Measurements from ENCODE around the gene CHN2. TPM values are rescaled to one million over a fixed set of nuclear protein-coding genes. Genes with fewer than 3 reads are reported as not detected.

The CHN2 gene
- total RNA-seq, 1 donor from 2014 or later: 14.2 TPM

GRCh38 chr7:29359482-29360093, 165.0 kb downstream of the CHN2 start:
- intact Hi-C loops (cut with DNase I): no loop called here
- H3K36me3 ChIP-seq: no peaks in the 10 kb centered on the region
- ATAC-seq (no peak), DNase-seq (no peak)
- no peaks in the 10 kb centered on the region for H3K9me3 ChIP-seq
- TF ChIP-seq CTCF (IDR thresholded peaks at IDR 0.05): no peak
- H3K4me3 ChIP-seq: no peak overlapping the region
- no peak overlapping the region for H3K27ac ChIP-seq
- H3K27me3 ChIP-seq (ENCODE audit: low read depth): no peaks in the 10 kb centered on the region
- no peaks in the 10 kb centered on the region for H3K4me1 ChIP-seq

- intact Hi-C loops (cut with DNase I): no loop called here
- Histone ChIP-seq H3K27ac (no peak overlapping the region), H3K4me1 (no peaks in the 10 kb centered on the region), H3K36me3 (no peaks in the 10 kb centered on the region), H3K4me3 (no peak overlapping the region), H3K27me3 (ENCODE audit: low read depth) (no peaks in the 10 kb centered on the region), H3K9me3 (no peaks in the 10 kb centered on the region)
- ATAC-seq (no peak), DNase-seq (no peak)
- TF ChIP-seq CTCF (IDR thresholded peaks at IDR 0.05): no peak
Measured at GRCh38 chr7:29360633-29361625, 166.4 kb downstream of the CHN2 start.

- no peak overlapping the region for H3K27ac ChIP-seq
- no peak for TF ChIP-seq CTCF (IDR thresholded peaks at IDR 0.05)
- no peaks in the 10 kb centered on the region for H3K36me3 ChIP-seq
- no peaks in the 10 kb centered on the region for H3K4me1 ChIP-seq
- no peak overlapping the region for H3K4me3 ChIP-seq
- DNase-seq (peak; percentile 48), ATAC-seq (no peak)
- H3K27me3 ChIP-seq (ENCODE audit: low read depth): no peaks in the 10 kb centered on the region
- H3K9me3 ChIP-seq: no peaks in the 10 kb centered on the region
- intact Hi-C loops (cut with DNase I): no loop called here
Measured at GRCh38 chr7:29362380-29362779, 167.8 kb downstream of the CHN2 start.

GRCh38 chr7:29363636-29364425, 169.3 kb downstream of the CHN2 start:
- H3K4me3 ChIP-seq: no peak overlapping the region
- H3K27ac ChIP-seq: no peak overlapping the region
- H3K9me3 ChIP-seq: no peaks in the 10 kb centered on the region
- no peak for ATAC-seq
- TF ChIP-seq CTCF (IDR thresholded peaks at IDR 0.05): no peak
- intact Hi-C loops (cut with DNase I): no loop called here
- DNase-seq: no peak
- H3K27me3 ChIP-seq (ENCODE audit: low read depth): no peaks in the 10 kb centered on the region
- H3K4me1 ChIP-seq: no peaks in the 10 kb centered on the region
- H3K36me3 ChIP-seq: no peaks in the 10 kb centered on the region

GRCh38 chr7:29364661-29365060, 170.1 kb downstream of the CHN2 start:
- no peak overlapping the region for H3K4me3 ChIP-seq
- no peaks in the 10 kb centered on the region for H3K36me3 ChIP-seq
- intact Hi-C loops (cut with DNase I): no loop called here
- H3K27me3 ChIP-seq (ENCODE audit: low read depth): no peaks in the 10 kb centered on the region
- no peaks in the 10 kb centered on the region for H3K4me1 ChIP-seq
- no peak for TF ChIP-seq CTCF (IDR thresholded peaks at IDR 0.05)
- H3K9me3 ChIP-seq: no peaks in the 10 kb centered on the region
- DNase-seq (no peak), ATAC-seq (no peak)
- no peak overlapping the region for H3K27ac ChIP-seq
